GM18519 (cell line): ENCODE data around the gene R3HDM1.
"Not testable (repeated sequence)": the region's sequence is repeated elsewhere in the genome, so short reads cannot be mapped to it uniquely, and the experiment has no call there.

ENCODE experiments used
- ATAC-seq: cut with Tn5 transposase; IDR thresholded peaks from one replicate; pipeline ENCODE4 v1.9.1; 2021; ENCODE audit warnings: mild to moderate bottlenecking, moderate library complexity; ENCODE audit not compliant: unreplicated experiment, low FRiP score

The R3HDM1 gene

DNA sequence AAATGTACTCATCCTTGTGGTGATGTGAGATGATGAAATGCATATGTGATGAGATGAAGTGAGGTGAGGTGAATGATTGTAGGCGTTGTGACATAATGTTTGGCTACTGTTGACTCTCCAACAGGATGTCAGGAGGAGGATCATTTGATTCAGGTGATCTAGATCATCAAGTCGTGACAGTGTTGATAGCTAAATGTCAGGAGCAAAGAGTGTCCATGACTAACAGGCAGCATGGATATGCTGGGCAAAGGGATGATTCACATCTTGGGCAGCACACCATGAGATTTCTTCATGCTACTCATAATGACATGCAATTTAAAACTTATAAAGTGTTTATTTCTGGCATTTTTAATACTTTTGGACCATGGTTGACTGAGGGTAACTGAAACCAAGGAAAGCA, 170.2 kb downstream of the R3HDM1 start:
- no peak for ATAC-seq

GRCh38 chr2:135703300-135703699, 172.0 kb downstream of the R3HDM1 start:
- ATAC-seq = no peak

- not testable (repeated sequence) for ATAC-seq
Measured at GRCh38 chr2:135704075-135704474, 172.8 kb downstream of the R3HDM1 start.

GRCh38 chr2:135708159-135708558, 176.9 kb downstream of the R3HDM1 start:
- no peak for ATAC-seq

DNA sequence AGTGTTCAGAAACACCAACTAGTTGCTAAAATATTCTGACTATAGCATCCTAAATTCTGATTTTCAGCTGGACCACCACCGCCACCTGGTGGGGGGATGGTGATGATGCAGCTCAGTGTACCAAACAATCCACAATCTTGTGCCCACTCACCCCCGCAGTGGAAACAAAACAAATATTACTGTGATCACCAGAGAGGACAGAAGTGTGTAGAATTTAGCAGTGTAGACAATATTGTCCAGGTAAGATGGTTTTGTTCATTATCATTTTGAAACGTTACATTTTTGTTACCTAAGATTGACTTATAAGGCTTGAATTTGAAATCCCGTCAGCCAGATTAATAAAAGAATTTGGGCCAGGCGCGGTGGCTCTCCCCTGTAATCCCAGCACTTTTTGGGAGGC, 178.7 kb downstream of the R3HDM1 start:
- no peak for ATAC-seq

DNA sequence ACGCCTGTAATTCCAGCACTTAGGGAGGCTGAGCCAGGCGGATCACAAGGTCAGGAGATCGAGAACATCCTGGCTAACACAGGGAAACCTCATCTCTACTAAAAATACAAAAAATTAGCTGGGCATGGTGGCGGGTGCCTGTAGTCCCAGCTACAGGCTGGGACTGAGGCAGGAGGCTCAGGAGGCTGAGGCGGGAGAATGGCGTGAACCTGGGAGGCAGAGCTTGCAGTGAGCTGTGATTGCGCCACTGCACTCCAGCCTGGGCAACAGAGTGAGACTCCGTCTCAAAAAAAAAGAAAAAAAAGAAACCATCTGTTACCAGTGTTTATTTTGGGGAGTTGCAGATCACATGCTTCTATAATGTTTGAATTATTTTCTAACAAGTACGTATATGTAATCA, 183.8 kb downstream of the R3HDM1 start:
- not testable (repeated sequence) for ATAC-seq

- ATAC-seq = no peak
Measured at GRCh38 chr2:135728064-135728743, 196.9 kb downstream of the R3HDM1 start.

DNA sequence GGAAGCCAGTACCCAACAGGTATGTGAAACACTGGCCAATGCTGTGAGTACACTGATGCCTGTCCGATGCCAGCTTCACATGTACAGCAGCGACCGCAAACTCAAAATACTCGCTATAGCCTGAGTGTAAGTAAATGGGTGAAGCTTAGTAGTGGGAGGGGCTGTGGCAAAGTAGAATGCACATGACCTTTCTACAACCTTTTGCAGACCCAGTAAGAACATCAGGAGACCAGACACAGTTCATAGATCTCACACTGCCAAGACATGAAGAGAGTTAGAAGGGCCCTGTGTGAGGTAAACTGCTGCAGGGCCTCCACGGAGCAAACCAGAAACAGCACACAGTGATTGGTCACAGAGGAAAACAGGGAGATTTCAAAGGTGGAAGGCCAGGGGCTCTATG, 201.3 kb downstream of the R3HDM1 start:
- ATAC-seq = no peak

GRCh38 chr2:135733045-135733444, 201.8 kb downstream of the R3HDM1 start:
- ATAC-seq = no peak

DNA sequence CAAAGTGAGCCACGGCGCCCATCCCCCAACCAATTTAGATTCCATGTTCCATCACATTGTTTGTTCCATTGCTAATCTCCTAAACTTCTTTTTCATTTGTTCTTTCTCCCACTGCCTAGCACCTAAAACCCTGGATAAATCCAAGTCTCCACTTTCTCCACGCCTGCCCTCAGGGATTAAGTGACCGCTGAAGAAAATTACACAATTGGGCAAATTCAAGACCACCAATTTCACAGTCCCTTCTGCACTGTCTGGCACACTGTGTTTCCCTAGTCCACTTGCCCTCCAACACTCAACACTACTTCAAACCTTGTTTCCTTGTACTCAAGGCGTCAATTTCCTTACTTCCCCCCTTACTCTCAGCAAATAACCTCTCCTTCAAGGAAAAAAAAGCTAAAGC, 205.3 kb downstream of the R3HDM1 start:
- no peak for ATAC-seq

GRCh38 chr2:135740206-135740605, 208.9 kb downstream of the R3HDM1 start:
- no peak for ATAC-seq

- ATAC-seq = no peak
Measured at GRCh38 chr2:135741043-135741394, 209.7 kb downstream of the R3HDM1 start.

DNA sequence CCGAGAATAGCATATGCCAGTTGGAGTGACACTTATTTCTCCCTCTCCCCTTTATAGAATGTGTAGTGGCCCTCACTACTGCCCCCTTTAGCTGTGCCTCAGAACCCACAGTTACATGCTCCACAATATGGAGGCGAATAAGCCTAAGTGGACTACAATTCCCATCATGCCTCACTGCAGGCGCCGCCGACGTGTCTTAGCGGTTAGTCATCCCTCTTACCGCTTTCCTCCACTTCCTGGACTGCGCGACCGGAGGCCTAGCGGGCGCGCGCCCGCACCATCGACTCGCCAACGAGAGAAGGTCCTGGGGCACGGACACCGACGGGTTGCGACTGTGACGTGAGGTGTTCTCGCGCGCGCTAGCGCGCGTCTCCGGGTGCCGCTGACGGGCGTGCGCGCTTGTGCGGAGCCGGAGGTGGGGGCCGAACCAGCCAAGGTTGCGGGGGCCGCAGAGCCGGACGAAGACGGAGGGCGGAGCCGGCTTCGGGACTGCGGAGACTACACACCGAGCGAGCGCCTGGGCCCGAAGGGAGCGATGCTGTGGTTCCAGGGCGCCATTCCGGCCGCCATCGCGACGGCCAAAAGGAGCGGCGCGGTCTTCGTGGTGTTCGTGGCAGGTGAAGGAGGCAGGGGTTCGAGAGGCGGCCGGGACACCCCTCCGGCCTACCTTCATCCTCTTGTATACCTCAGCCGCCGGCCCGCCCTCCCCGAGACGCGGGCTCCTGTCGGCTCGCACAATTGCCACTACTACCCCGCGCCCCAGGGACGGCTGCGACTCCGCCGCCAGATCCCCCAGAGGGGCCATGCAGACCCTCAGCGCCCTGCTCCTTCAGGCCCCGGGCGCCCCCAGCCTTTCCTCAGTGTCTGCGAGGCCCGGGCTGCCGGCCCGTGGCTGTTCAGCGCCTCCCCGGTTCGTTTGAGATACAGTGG, 210.4 kb downstream of the R3HDM1 start, which contains the start of gene UBXN4:
Gene UBXN4 (plus strand): TSS at position 461 of the 930 bp plus-strand sequence. CDS start 75 bp downstream, at position 536.
- peak; percentile 86 for ATAC-seq

DNA sequence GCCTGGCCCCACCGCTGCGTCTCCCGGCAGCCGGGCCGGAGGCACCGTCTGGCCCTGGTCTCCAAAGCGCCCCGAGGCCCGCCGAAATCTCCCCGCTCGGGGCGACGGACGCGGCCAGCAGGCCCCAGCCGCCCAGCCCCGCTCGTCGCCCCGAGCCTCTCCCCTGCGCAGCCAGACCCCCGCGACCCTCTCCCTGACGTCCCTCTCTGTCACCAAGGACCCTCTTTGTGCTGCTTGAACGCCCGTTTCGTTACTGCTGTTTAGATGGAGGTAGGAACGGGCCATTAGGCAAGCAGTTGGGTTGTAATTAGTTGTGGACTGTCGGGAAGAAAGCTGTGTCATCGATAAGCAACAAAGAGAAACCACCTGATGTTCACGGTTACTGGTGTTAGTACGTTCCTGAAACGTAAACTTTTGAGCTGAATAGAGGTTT, 211.1 kb downstream of the R3HDM1 start:
- peak; percentile 13 for ATAC-seq

DNA sequence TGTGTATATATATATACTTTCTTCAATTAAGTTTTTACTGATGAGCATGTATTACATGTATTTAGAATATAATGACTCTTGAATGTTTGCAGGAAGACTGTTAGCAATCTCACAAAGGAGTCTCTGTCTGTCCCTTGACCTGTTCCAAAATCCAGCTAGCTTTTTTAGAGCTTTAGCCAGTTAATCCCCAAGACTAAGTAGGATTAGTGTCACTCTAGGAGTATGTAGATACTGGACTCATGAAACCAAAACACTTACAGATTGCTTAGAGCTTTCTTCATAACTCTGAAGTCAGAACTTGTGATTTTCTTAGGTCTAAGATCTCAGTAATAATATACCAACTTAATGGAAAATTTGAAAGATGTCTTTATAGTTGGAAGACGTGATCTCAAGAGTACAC, 212.6 kb downstream of the R3HDM1 start:
- no peak for ATAC-seq

DNA sequence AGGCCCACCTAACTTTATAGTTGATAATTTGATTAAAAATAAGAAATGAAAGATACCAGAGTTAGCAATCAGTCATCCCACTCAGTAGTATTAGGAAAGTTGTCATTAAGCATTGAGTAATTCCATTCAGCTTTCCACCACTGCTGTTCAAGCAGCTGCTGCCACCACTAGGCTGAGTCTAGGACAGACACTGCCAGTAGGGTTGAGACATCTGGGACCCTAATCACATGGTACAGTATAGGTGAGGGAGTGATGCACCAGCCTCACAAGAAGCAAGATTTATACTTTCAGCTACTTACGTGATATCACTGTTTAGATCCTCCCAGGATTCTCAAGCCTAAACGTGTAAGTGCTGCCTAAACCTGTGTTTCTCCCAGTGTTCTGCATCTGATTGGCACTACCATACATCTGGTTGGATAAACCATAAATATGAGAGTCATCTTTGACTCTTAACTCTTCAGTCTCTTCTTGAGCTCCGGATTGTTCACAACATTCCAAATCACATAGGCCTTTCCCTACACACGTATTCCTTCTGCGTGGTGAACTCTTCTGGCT, 213.6 kb downstream of the R3HDM1 start:
- ATAC-seq = no peak

GRCh38 chr2:135745545-135745944, 214.3 kb downstream of the R3HDM1 start:
- ATAC-seq = no peak

GRCh38 chr2:135755573-135755972, 224.3 kb downstream of the R3HDM1 start:
- no peak for ATAC-seq

DNA sequence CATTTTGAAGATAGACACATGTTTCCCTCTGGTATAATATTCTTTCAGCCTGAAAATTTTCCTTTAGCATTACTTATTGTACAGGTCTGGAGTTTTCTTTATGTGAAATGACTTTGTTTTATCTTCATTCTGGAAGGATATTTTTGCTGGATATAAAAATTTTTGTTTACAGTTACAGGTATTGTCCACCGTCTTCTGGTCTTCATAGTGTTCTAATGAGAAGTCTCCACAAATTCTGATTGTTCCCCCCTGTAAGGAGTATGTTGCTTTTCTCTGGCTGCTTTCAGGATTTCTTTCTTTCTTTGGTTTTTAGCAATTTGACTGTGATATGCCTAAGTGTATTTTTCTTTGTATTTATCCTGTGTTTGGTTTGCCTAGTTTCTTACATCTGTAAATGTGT, 225.4 kb downstream of the R3HDM1 start:
- no peak for ATAC-seq

DNA sequence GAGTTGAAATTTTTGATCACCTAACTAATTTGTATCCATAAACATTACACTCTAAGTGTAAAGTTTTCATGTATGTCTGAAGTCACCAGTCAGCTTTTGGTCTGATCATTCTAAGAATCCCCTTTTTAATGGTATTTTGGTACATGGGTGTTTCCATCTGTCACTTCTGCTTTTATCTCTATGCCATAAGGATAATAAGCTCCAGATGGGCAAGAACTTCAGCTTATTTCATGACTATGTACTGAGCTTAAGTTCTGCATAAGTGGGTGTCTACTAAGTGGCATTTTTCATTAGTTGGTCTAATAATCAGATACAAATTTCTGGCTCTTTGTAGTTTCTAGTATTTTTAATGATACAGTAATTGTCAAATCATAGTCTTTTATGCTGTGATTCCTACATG, 230.7 kb downstream of the R3HDM1 start:
- no peak for ATAC-seq

DNA sequence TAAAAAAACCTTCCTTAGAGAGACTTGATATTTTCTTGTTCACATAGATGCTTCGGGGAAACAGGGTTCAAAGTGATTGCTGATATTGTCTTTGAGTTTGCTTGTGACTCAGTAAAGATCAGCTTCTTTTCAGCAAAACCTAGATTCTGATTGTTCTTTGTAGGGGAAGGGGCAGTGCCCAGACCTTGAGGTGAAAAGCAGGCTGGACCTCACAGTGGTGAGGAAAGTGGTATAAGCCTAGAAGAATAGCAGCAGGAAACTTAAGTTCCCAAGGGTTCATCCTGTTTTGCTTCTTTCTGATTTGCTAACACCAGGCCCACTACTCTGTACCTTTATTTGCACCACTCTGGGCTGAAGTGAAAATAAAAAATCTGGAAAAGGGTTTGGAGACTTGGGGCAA, 231.2 kb downstream of the R3HDM1 start:
- no peak for ATAC-seq
